Heart right ventricle (tissue), 16 donors: Measurements from ENCODE around the gene NOTCH2. TPM values are rescaled to one million over a fixed set of nuclear protein-coding genes. Genes with fewer than 3 reads are reported as not detected.

Experiments used
- ATAC-seq, 8 donors: fragments of 200-7000 bp; cut with Tn5 transposase; one replicate each; pipeline ENCODE4 v1.9.1; 2020; ENCODE audit warnings: mild to moderate bottlenecking in 8 of 8, moderate library complexity in 8 of 8, moderate number of reproducible peaks in 1 of 8
- DNase-seq, 2 donors: peaks; one replicate each; pipeline ENCODE4 v3.0.0-alpha.2; 2020
- H3K27ac ChIP-seq, 10 donors: fragments of 200-600 bp; sonication (generic) in 2 of 10; one replicate each; pipeline versions ENCODE4 v1.5.0 to v1.8.0; 2020 to 2022; ENCODE audit warnings: mild to moderate bottlenecking in 3 of 10
- H3K27me3 ChIP-seq, 7 donors: fragments of 200-600 bp; one replicate each; pipeline ENCODE4 v1.8.0; 2021 to 2022; ENCODE audit warnings: mild to moderate bottlenecking in 2 of 7
- H3K36me3 ChIP-seq, 9 donors: fragments of 200-600 bp; sonication (generic) in 1 of 9; one replicate each; pipeline versions ENCODE4 v1.5.0 to v1.8.0; 2020 to 2022; ENCODE audit warnings: mild to moderate bottlenecking in 2 of 9
- H3K4me1 ChIP-seq, 9 donors: fragments of 200-600 bp; sonication (generic) in 1 of 9; one replicate each; pipeline versions ENCODE4 v1.5.0 to v1.8.0; 2020 to 2022; ENCODE audit warnings: mild to moderate bottlenecking in 4 of 9
- H3K4me3 ChIP-seq, 10 donors: fragments of 200-600 bp; sonication (generic) in 2 of 10; one replicate each; pipeline versions ENCODE4 v1.5.0 to v1.8.0; 2020 to 2022; ENCODE audit warnings: mild to moderate bottlenecking in 7 of 10, moderate library complexity in 2 of 10
- H3K9me3 ChIP-seq, 11 donors: fragments of 200-600 bp in 10 of 11; sonication (generic) in 2 of 11; one replicate each; pipeline versions ENCODE4 v1.5.0 to v1.8.0; 2013 to 2022; ENCODE audit warnings: mild to moderate bottlenecking in 2 of 11, control low read depth in 1 of 11, moderate library complexity in 1 of 11
- WGBS, 2 donors: extraction: QIAGEN DNeasy Blood & Tissue Kit; methylation state at CpG; one replicate each; pipeline ENCODE4 v1.1.7; 2013; ENCODE audit warnings: inconsistent platforms in 1 of 2; 5-methylcytosine and 5-hydroxymethylcytosine counted together
- intact Hi-C, 10 donors: fragments of 100-400 bp; cut with DNase I; formaldehyde crosslinking; loops; one replicate each; pipeline versions ENCODE4 v1.11.1 to v1.14.2; 2022
- polyA plus RNA-seq, 2 donors: library from polyadenylated mRNA; stranded (reverse); fragments of 200-250 nt; gene quantifications; one replicate each; pipeline ENCODE4 v1.2.3, GENCODE V29; 2013
- total RNA-seq, 10 donors: library from RNA; stranded (reverse); fragmentation: NEBNext Ultra II Directional in 3 of 10; extraction: Animal tissue kit (Norgen Biotek cat#: 25700) in 3 of 10; gene quantifications; one replicate each; pipeline versions ENCODE4 v1.2.1 to v1.2.4, GENCODE V29; 2021 to 2023
- TF ChIP-seq, protein P1 (sequence below), 9 donors: fragments of 200-600 bp; sonication (generic) in 2 of 9; IDR thresholded peaks; one replicate each; pipeline versions ENCODE4 v1.5.0 to v1.8.0; 2021 to 2022; ENCODE audit warnings: antibody characterized with exemption in 9 of 9, mild to moderate bottlenecking in 5 of 9, moderate library complexity in 1 of 9
- donor health status: Arrhythmogenic right ventricular cardiomyopathy.
- donor health status: ischemic (EF 13 %, LVEDD 7.1; RV severe dilation, severe dysfunction).
- donor health status: healthy with polysubstance abuse.
- donor health status: DM: no; HTN: yes; CAD: no.
- donor health status: DM: no; HTN: no; CAD: no.
- donor health status: ischemic (EF 25% LVEDD 6.9; RV normal size, moderate dysfunction).
- donor health status: ischemic (EF 25% LVEDD 5.7; RV mildly dilated, moderate dysfunction).
- donor health status: healthy.
- donor health status: DM: yes; HTN: yes; CAD: no.
- donor health status: Ischemic cardiomyopathy.
- donor health status: ischemic (EF 35%, LVEDD 5.7; RV mildly dilated, moderate dysfunction).
- donor health status: nonischemic (EF 11% LVEDD 7.7; RV severe dilation, severe dysfunction).
- donor health status: DM: yes; HTN: yes; CAD: no.
- donor health status: PGD.
- donor health status: ischemic (EF 29% LVEDD 5.4; RV normal size, mild dysfunction).
- donor health status: nonischemic (EF 23%, LVEDD 6.1; RV moderate dilation, normal function).

Gene NOTCH2
- total and polyA plus RNA-seq, 12 donors, result 4.1 to 39.1 (median 23.8) TPM

DNA sequence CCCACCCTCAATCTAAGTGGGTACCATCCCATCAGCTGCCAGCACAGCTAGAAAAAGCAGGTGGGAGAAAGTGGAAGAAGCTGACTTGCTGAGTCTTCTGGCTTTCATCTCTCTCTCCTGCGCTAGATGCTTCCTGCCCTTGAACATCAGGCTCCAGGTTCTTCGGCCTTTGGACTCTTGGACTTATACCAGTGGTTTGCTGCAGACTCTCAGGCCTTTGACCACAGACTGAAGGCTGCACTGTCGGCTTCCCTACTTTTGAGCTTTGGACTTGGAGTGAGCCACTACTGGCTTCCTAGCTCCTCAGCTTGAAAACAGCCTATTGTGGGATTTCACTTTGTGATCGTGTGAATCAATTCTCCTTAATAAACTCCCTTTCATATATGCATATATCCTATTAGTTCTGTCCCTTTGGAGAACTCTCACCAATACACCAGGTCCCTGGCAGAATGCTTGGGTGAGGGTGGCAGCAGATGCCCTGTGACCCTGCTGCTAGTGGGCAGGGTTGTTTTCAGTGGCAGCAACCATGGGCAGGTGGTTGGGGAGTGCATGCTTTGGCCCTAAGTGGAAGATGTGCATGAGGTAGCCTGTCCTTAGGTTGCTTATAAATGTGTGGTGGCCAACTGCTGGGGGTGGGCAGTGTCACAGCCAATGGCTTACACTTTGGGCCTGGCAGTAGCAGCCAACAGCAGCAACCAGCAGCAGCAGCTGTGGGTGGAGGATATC, 162.4 kb downstream of the NOTCH2 start:
- intact Hi-C loops, result no loop called here
- DNase-seq (no peak), ATAC-seq (no peak)
- TF ChIP-seq, protein P1, sequence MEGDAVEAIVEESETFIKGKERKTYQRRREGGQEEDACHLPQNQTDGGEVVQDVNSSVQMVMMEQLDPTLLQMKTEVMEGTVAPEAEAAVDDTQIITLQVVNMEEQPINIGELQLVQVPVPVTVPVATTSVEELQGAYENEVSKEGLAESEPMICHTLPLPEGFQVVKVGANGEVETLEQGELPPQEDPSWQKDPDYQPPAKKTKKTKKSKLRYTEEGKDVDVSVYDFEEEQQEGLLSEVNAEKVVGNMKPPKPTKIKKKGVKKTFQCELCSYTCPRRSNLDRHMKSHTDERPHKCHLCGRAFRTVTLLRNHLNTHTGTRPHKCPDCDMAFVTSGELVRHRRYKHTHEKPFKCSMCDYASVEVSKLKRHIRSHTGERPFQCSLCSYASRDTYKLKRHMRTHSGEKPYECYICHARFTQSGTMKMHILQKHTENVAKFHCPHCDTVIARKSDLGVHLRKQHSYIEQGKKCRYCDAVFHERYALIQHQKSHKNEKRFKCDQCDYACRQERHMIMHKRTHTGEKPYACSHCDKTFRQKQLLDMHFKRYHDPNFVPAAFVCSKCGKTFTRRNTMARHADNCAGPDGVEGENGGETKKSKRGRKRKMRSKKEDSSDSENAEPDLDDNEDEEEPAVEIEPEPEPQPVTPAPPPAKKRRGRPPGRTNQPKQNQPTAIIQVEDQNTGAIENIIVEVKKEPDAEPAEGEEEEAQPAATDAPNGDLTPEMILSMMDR (IDR thresholded peaks at IDR 0.05), result no peak
- WGBS, 2 donors, result 91 to 94% methylated on average over 4 of the region's 4 CpGs
- no peaks in the 10 kb centered on the region for H3K27me3 ChIP-seq
- H3K27ac ChIP-seq, result no peak overlapping the region
- no peaks in the 10 kb centered on the region for H3K4me1 ChIP-seq
- no peaks in the 10 kb centered on the region for H3K36me3 ChIP-seq
- no peak overlapping the region for H3K4me3 ChIP-seq
- H3K9me3 ChIP-seq, result peaks cover 0 to 15% (median 0%) of the 10 kb centered on the region in 11 donors

DNA sequence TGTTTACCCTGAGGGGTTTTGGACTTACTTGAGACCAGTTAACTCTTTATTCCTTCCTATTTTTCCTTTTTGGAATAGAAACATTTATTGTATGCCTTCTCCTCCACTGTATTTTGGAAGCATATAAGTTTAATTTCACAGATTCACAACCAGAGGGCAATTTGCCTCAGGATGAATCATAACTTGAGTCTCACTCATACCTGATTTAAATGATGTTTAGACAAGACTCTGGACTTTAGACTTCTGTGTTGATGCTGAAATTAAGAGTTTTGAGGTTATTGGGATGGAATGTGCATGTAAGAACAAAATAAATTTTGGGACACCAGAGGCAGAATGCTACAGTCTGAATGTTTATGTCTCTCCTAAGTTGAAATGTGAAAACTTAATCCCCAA, 166.0 kb downstream of the NOTCH2 start:
- Histone ChIP-seq H3K4me1 (no peaks in the 10 kb centered on the region), H3K27ac (no peak overlapping the region), H3K36me3 (no peaks in the 10 kb centered on the region), H3K4me3 (no peak overlapping the region), H3K9me3 (peaks cover 0 to 15% (median 0%) of the 10 kb centered on the region in 11 donors), H3K27me3 (peaks cover 0 to 9% (median 0%) of the 10 kb centered on the region in 7 donors)
- intact Hi-C loops, result no loop called here
- ATAC-seq (no peak), DNase-seq (no peak)
- TF ChIP-seq, protein P1 (IDR thresholded peaks at IDR 0.05), result no peak

DNA sequence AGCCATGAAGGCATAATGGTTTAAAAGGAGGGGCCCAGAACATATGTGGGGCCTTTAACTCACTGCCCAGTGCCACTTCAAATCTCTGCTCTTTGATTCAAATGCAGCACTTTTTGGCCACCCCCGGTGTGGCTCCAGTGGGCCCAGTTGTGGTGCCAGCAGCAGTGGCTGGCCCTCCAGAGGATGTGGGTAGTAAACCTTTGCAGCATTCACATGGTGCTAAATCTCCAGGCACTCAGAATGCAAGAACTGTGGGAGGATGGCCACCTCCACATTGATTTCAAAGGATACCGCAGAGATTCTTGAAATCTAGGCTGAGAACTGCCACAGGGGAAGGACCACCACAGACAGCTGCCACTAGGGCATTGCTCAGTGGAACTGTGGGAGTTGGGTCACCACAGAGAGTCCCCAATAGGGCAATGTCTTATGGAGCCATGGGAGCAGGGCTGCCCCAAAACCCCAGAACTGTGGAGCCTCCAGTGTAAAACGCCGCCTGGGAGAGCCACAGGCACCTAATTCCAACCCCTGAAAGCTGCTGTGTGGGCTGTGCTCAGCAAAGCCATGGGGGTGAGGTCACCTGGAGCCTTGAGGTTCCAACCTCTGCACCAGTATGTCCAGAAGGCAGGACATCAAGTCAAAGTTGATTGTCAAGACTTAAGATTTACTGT, 166.6 kb downstream of the NOTCH2 start:
- peak in 1 of 8 donors; percentile 25 for ATAC-seq
- DNase-seq, result no peak
- H3K27me3 ChIP-seq, result peaks cover 0 to 9% (median 0%) of the 10 kb centered on the region in 7 donors
- no peaks in the 10 kb centered on the region for H3K4me1 ChIP-seq
- intact Hi-C loops, result no loop called here
- H3K27ac ChIP-seq, result no peak overlapping the region
- TF ChIP-seq, protein P1 (IDR thresholded peaks at IDR 0.05), result no peak
- no peaks in the 10 kb centered on the region for H3K36me3 ChIP-seq
- WGBS, 2 donors, result 86 to 90% methylated on average over 4 of the region's 4 CpGs
- H3K9me3 ChIP-seq, result peaks cover 0 to 15% (median 0%) of the 10 kb centered on the region in 11 donors
- no peak overlapping the region for H3K4me3 ChIP-seq

DNA sequence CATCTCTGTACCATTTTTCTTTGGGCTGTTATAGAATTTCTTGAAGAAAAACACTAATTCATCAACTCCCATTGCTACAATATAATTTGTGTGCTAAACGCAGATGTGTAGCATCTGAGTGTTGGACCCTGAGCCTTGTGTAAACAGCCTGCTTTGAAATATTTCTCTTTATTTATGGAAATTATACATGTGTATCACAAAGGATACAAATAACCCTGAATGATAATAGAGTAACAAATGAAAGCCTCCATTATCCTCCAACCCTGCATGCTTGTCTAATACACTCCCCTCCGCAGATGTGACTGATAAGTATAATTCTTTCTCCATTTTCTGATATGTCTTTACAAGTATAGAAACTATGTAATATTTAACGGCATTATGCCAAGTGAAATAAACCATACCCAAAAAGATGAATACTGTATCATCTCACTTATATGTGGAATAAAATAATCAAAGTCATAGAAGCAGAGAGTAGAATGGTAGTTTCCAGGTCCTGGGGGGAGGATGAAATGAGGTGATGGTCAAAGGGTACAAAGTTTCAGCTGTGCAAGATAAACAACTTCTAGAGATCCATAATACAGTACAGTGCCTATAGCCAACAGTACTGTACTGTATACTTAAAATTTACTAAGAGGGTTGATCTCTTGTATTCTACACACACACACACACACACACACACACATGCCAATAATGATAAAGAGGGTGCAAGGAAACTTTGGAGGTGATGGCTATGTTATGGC, 170.3 kb downstream of the NOTCH2 start:
- H3K36me3 ChIP-seq, result no peaks in the 10 kb centered on the region
- 91 to 92% methylated on average over 3 of the region's 3 CpGs for WGBS, 2 donors
- DNase-seq (no peak), ATAC-seq (no peak)
- no peak overlapping the region for H3K27ac ChIP-seq
- TF ChIP-seq, protein P1 (IDR thresholded peaks at IDR 0.05), result no peak
- H3K4me3 ChIP-seq, result no peak overlapping the region
- H3K27me3 ChIP-seq, result peaks cover 0 to 29% (median 11%) of the 10 kb centered on the region in 7 donors
- intact Hi-C loops, result no loop called here
- no peaks in the 10 kb centered on the region for H3K4me1 ChIP-seq
- no peaks in the 10 kb centered on the region for H3K9me3 ChIP-seq
